Measurements from ENCODE around the gene THSD4. TPM values are rescaled to one million over a fixed set of nuclear protein-coding genes. Genes with fewer than 3 reads are reported as not detected.

The THSD4 gene
- polyA plus RNA-seq, 2 of the 4 experiments (the other 2 are of a cell fraction): 15.8 to 40.7 TPM

- H3K4me1 ChIP-seq: peaks cover 38% of the 10 kb centered on the region
- ATAC-seq (no peak), FAIRE-seq (no peak), DNase-seq (ENCODE audit: low read depth in 1 of 2, low spot score in 1 of 2) (no peak)
- H3K4me2 ChIP-seq: no peak overlapping the region
- CTCF ChIA-PET: interaction anchor here (1.1 to 13.3 kb wide), 4 partner anchors 8 to 429 kb away, joined by 3 to 522 read pairs (median 28); no protein-coding TSS in a partner anchor
- peak overlapping the region in 1 of 2 experiments; percentile 18; a peak in 2 of 6 replicates for H3K27ac ChIP-seq
- 97% methylated on average over 8 of the region's 8 CpGs for WGBS (ENCODE audit: missing lambda C conversion rate)
- POLR2A ChIA-PET: no interaction called here
- no peak overlapping the region for H3K4me3 ChIP-seq
- H3K9me3 ChIP-seq: no peaks in the 10 kb centered on the region
- TF ChIP-seq ZC3H11A (IDR thresholded peaks at IDR 0.05): no peak
- TF ChIP-seq FOSB (CRISPR knock-in tag; IDR thresholded peaks at IDR 0.05): no peak
- no peak for TF ChIP-seq RARB (CRISPR knock-in tag; IDR thresholded peaks at IDR 0.05)
Measured at GRCh38 chr15:71809346-71809745, 694.1 kb downstream of the THSD4 start.

DNA sequence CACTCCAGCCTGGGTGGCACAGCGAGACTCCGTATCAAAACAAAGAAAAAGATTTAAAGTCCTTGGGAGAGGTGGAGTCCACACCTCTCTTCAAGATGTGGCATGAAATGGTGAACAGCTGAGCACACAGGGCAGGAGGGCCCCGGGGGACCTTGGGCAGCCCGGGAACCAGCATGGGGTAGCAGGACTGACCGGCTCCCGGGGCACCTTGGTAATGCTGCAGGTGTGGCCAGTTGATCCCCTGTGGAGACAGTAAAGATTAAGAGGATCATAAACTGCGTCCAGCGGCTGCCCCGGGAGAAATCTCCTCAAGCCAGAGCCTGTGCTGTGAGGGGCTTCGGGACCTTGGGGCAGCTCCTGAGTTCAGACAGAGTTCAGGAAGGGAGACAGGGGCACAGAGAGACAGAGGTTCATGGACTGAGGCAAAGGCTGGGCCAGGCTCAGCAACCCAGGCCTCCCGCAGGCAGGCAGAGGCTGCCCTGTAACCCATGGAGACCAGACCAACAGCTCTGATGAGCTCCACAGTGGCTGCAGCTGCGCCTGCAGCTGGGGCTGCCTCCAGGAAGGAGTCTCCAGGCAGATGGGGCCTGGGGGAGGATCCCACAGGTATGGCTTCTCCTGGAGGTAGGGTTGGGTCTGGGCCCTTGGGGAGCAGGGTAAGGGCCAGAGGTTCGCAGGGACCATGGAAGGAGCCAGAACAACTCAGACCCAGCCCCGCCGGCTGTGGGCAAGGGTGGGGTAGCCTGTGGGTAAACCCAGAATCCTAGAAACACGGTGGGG is 695.2 kb downstream of the THSD4 start, which contains the start of gene NR2E3:
TSS of gene NR2E3 (plus strand) at position 299 of the 780 bp plus-strand sequence. CDS start at position 489, 190 bp downstream.
- POLR2A ChIA-PET: no interaction called here
- 85% methylated on average over 13 of the region's 16 CpGs for WGBS (ENCODE audit: missing lambda C conversion rate)
- FAIRE-seq (no peak), ATAC-seq (peak; percentile 13 to 14; a peak in 2 of 6 replicates), DNase-seq (ENCODE audit: low read depth in 1 of 2, low spot score in 1 of 2) (no peak)
- H3K27ac ChIP-seq: peak within 1 kb of the TSS in 1 of 2 experiments; percentile 18; a peak in 2 of 6 replicates
- TF ChIP-seq PBX3 (IDR thresholded peaks at IDR 0.05) (no peak), KDM1A (IDR thresholded peaks at IDR 0.05; ENCODE audit: low read depth) (no peak), ZSCAN20 (CRISPR knock-in tag; IDR thresholded peaks at IDR 0.05) (no peak), CBX2 (IDR thresholded peaks at IDR 0.05; ENCODE audit: borderline replicate concordance, low read depth) (no peak), ZNF302 (CRISPR knock-in tag; IDR thresholded peaks at IDR 0.05) (no peak), FOSB (CRISPR knock-in tag; IDR thresholded peaks at IDR 0.05) (no peak), SREBF2 (IDR thresholded peaks at IDR 0.05) (no peak), RAD21 (conservative IDR thresholded peaks at IDR 0.05 in 1 of 2, IDR thresholded peaks at IDR 0.05 in 1 of 2) (no peak), GATA3 (IDR thresholded peaks at IDR 0.05; ENCODE audit: borderline replicate concordance) (no peak), NPAS2 (CRISPR knock-in tag; IDR thresholded peaks at IDR 0.05; ENCODE audit: borderline replicate concordance) (no peak), NR3C1 (IDR thresholded peaks at IDR 0.05) (no peak), POLR2AphosphoS2 (conservative IDR thresholded peaks at IDR 0.05; ENCODE audit: low read length) (no peak), HDAC2 (IDR thresholded peaks at IDR 0.05) (no peak), HEYL (CRISPR knock-in tag; IDR thresholded peaks at IDR 0.05) (no peak), CEBPB (IDR thresholded peaks at IDR 0.05) (no peak), EP300 (IDR thresholded peaks at IDR 0.05) (no peak)
- H3K4me2 ChIP-seq: no peak within 1 kb of the TSS
- H3K4me3 ChIP-seq: no peak within 1 kb of the TSS
- H3K9me3 ChIP-seq: no peaks in the 10 kb centered on the region
- H3K4me1 ChIP-seq: peaks cover 27% of the 10 kb centered on the region
- CTCF ChIA-PET: interaction anchor here (1.0 to 2.6 kb wide), 2 partner anchors 9 to 56 kb away, joined by 3 to 16 read pairs; no protein-coding TSS in a partner anchor

DNA sequence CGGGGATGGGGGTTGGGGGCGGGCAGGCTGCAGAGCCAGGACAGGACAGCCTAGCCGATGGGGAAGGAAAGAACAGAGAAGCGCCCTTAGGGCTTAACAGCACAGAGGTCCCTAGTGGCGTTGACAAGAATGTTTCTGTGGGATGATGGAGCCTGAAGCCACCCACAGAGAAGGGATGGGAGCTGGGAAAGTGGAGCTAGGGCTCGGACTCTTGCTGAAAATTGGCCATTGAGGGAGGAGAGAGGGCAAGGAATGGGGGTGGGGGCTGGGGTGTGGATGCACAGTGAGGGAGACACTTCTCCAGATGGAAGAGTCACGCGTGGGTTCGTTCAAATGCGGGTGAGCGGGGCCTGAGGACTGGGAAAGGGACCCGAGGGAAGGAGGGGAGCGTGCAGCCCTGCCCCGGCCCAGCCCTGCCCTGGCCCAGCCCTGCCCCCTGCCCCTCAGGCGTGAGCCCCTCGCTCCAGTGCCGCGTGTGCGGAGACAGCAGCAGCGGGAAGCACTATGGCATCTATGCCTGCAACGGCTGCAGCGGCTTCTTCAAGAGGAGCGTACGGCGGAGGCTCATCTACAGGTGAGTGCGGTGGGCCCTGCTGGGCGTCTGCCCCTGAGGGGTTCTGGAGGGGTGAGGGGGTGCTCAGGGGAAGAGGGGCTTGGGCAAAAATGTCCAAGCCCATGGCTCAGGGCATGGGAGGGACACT is 695.9 kb downstream of the THSD4 start:
- POLR2A ChIA-PET: no interaction called here
- no peak for TF ChIP-seq FOSL2 (IDR thresholded peaks at IDR 0.05)
- TF ChIP-seq FOSL2 (CRISPR knock-in tag; IDR thresholded peaks at IDR 0.05): no peak
- TF ChIP-seq NR3C1 (IDR thresholded peaks at IDR 0.05): no peak
- no peak for TF ChIP-seq POLR2A (IDR thresholded peaks at IDR 0.05; ENCODE audit: low read length)
- TF ChIP-seq, protein P1, sequence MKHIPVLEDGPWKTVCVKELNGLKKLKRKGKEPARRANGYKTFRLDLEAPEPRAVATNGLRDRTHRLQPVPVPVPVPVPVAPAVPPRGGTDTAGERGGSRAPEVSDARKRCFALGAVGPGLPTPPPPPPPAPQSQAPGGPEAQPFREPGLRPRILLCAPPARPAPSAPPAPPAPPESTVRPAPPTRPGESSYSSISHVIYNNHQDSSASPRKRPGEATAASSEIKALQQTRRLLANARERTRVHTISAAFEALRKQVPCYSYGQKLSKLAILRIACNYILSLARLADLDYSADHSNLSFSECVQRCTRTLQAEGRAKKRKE (CRISPR knock-in tag; IDR thresholded peaks at IDR 0.05; ENCODE audit: low read depth): no peak
- TF ChIP-seq E2F6 (IDR thresholded peaks at IDR 0.05; ENCODE audit: borderline replicate concordance, low read depth): no peak
- no peak for TF ChIP-seq FOSB (CRISPR knock-in tag; IDR thresholded peaks at IDR 0.05)
- TF ChIP-seq ZFP36 (IDR thresholded peaks at IDR 0.05; ENCODE audit: borderline replicate concordance, partially characterized antibody): no peak
- no peak for TF ChIP-seq SMC3 (IDR thresholded peaks at IDR 0.05)
- no peak for TF ChIP-seq RCOR1 (IDR thresholded peaks at IDR 0.05; ENCODE audit: low read depth, low read length)
- no peak for TF ChIP-seq CBX2 (IDR thresholded peaks at IDR 0.05; ENCODE audit: borderline replicate concordance, low read depth)
- no peak for TF ChIP-seq ELK1 (IDR thresholded peaks at IDR 0.05; ENCODE audit: low read depth, low read length)
- no peak for TF ChIP-seq EHF (CRISPR knock-in tag; IDR thresholded peaks at IDR 0.05)
- TF ChIP-seq PBX3 (IDR thresholded peaks at IDR 0.05): no peak
- no peak for TF ChIP-seq CHD4 (IDR thresholded peaks at IDR 0.05; ENCODE audit: borderline replicate concordance)

More for the DNA sequence above, 695.9 kb downstream of the THSD4 start:
- ATAC-seq: peak in 1 of 2 experiments; percentile 8; a peak in 1 of 6 replicates
- CTCF ChIA-PET: interaction anchor here (2.0 to 2.6 kb wide), 2 partner anchors 10 to 59 kb away, joined by 6 to 16 read pairs; no protein-coding TSS in a partner anchor
- no peak overlapping the region for H3K4me3 ChIP-seq
- peaks cover 20% of the 10 kb centered on the region for H3K4me1 ChIP-seq
- no peaks in the 10 kb centered on the region for H3K9me3 ChIP-seq
- FAIRE-seq: no peak
- H3K4me2 ChIP-seq: no peak overlapping the region
- DNase-seq (ENCODE audit: low read depth in 1 of 2, low spot score in 1 of 2): no peak
- WGBS (ENCODE audit: missing lambda C conversion rate): 91% methylated on average over 26 of the region's 27 CpGs
- H3K27ac ChIP-seq: no peak overlapping the region; a peak in 1 of 6 replicates

All from A549 (cell line).